Activated CD8-positive, alpha-beta T cell treated with anti-CD3 and anti-CD28 coated beads for 36 hours (primary cell): ENCODE measurements around the gene DNMBP. TPM values are rescaled to one million over a fixed set of nuclear protein-coding genes. Genes with fewer than 3 reads are reported as not detected.

Experiments used
- ATAC-seq: fragments of 200-7000 bp; cut with Tn5 transposase; one replicate; pipeline ENCODE4 v1.10.0; 2021; ENCODE audit warnings: mild to moderate bottlenecking, moderate library complexity
- CTCF ChIA-PET: fragments of 350-600 bp; sonication (Branson Sonifier 250); formaldehyde crosslinking; loops from one replicate; lab custom pipeline; 2021; ENCODE audit warnings: antibody characterized with exemption; lab: Charles Lee
- POLR2A ChIA-PET: fragments of 350-600 bp; sonication (Branson Sonifier 250); formaldehyde crosslinking; loops from one replicate; lab custom pipeline; 2021; ENCODE audit warnings: antibody characterized with exemption; lab: Charles Lee
- DNase-seq: peaks from one replicate; pipeline ENCODE4 v3.0.0-alpha.2; 2020
- H3K27ac Mint-ChIP-seq: one replicate; pipeline ENCODE4 v1.8.0; 2021; ENCODE audit warnings: mild to moderate bottlenecking, mixed read lengths
- H3K27me3 Mint-ChIP-seq: one replicate; pipeline ENCODE4 v1.8.0; 2021; ENCODE audit warnings: mixed read lengths
- H3K36me3 Mint-ChIP-seq: one replicate; pipeline ENCODE4 v1.8.0; 2021; ENCODE audit warnings: low read depth, mixed read lengths
- H3K4me1 Mint-ChIP-seq: one replicate; pipeline ENCODE4 v1.8.0; 2021; ENCODE audit warnings: low read depth, mixed read lengths
- H3K4me3 Mint-ChIP-seq: one replicate; pipeline ENCODE4 v1.8.0; 2021; ENCODE audit warnings: mild to moderate bottlenecking, moderate library complexity, mixed read lengths
- H3K9me3 Mint-ChIP-seq: one replicate; pipeline ENCODE4 v1.8.0; 2021; ENCODE audit warnings: mixed read lengths
- CTCF ChIP-seq: fragments of 200-600 bp; IDR thresholded peaks from one replicate; pipeline ENCODE4 v1.8.0; 2022; ENCODE audit warnings: antibody characterized with exemption, mild to moderate bottlenecking
- intact Hi-C: fragments of 100-400 bp; cut with micrococcal nuclease; formaldehyde crosslinking; loops from one replicate; pipeline ENCODE4 v1.10.0; 2022
- total RNA-seq, 2 experiments: library from RNA; stranded (reverse); gene quantifications; one replicate each; pipeline ENCODE4 v1.2.3, GENCODE V29; 2021

The DNMBP gene
- total RNA-seq, 2 experiments from 2014 or later, result 2.6 to 2.9 TPM

- CTCF ChIA-PET, result interaction anchor here (4.0 kb wide), 1 partner anchor 12 kb away, joined by 23 read pairs; no protein-coding TSS in a partner anchor
- peak; percentile 49 for ATAC-seq
Observed at GRCh38 chr10:99834410-99834809, 175.3 kb downstream of the DNMBP start.

GRCh38 chr10:99832439-99832838 is 177.3 kb downstream of the DNMBP start:
- no peak overlapping the region for H3K4me3 Mint-ChIP-seq
- intact Hi-C loops, result no loop called here
- POLR2A ChIA-PET, result no interaction called here
- DNase-seq (no peak), ATAC-seq (no peak)
- TF ChIP-seq CTCF, result no peak
- no peaks in the 10 kb centered on the region for H3K9me3 Mint-ChIP-seq
- H3K27ac Mint-ChIP-seq, result no peak overlapping the region
- H3K36me3 Mint-ChIP-seq, result peaks cover 3% of the 10 kb centered on the region
- no peaks in the 10 kb centered on the region for H3K27me3 Mint-ChIP-seq
- CTCF ChIA-PET, result no interaction called here
- H3K4me1 Mint-ChIP-seq, result peaks cover 5% of the 10 kb centered on the region

More at GRCh38 chr10:99834410-99834809, 175.3 kb downstream of the DNMBP start:
- Mint-ChIP-seq H3K27me3 (no peaks in the 10 kb centered on the region), H3K9me3 (no peaks in the 10 kb centered on the region), H3K36me3 (peaks cover 2% of the 10 kb centered on the region), H3K27ac (no peak overlapping the region), H3K4me3 (no peak overlapping the region), H3K4me1 (no peaks in the 10 kb centered on the region)
- POLR2A ChIA-PET, result no interaction called here
- DNase-seq, result peak; percentile 12
- intact Hi-C loops, result no loop called here
- TF ChIP-seq CTCF, result no peak

DNA sequence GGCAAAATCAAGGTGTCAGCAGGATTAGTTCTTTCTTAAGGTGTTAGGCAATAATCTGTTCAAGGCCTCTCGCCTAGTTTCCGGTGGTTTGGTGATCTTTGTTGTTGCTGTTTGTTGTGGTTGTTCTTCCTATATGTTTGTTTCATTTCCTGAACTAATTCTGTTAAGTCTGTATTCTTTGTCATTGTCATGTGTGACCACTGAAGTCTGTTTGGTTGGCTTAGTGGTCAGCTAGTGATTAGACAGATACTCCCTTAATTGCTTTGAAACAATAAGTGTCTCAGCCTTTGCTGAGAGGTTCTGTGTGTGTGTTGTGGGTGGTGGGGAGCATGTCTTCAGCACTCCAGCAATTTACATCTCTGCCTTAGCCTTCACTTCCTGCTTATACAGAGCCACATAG is 181.3 kb downstream of the DNMBP start:
- DNase-seq (peak; percentile 20), ATAC-seq (peak; percentile 20)
- H3K27me3 Mint-ChIP-seq, result no peaks in the 10 kb centered on the region
- H3K36me3 Mint-ChIP-seq, result peaks cover 3% of the 10 kb centered on the region
- intact Hi-C loops, result no loop called here
- H3K4me1 Mint-ChIP-seq, result peaks cover 5% of the 10 kb centered on the region
- CTCF ChIA-PET, result interaction anchor here (3.3 to 3.4 kb wide), 2 partner anchors 17 to 217 kb away, joined by 14 to 15 read pairs; no protein-coding TSS in a partner anchor
- no peak overlapping the region for H3K27ac Mint-ChIP-seq
- H3K4me3 Mint-ChIP-seq, result no peak overlapping the region
- no peak for TF ChIP-seq CTCF
- H3K9me3 Mint-ChIP-seq, result no peaks in the 10 kb centered on the region
- POLR2A ChIA-PET, result no interaction called here

DNA sequence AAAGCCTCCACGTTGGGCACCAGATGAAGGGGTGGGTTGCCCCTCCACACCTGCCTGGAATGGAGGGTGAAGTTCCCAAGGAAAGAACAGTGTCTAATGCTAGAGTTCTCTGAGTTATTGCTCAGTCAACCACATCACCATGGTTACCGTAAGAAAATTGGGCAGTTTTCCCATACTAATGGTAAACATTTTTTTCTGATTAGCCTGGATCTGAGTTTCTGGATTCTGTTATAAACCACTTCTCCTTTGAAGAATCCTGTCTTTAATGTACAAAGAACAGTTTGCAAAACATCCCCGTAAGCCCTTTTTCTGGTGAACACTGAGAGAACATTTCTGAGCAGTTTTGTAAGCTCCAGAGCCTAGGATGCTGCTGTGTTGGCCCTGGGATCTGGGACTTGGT is 181.8 kb downstream of the DNMBP start:
- TF ChIP-seq CTCF, result no peak
- ChIA-PET CTCF (interaction anchor here (3.3 to 3.4 kb wide), 2 partner anchors 18 to 218 kb away, joined by 14 to 15 read pairs; no protein-coding TSS in a partner anchor), POLR2A (no interaction called here)
- DNase-seq (no peak), ATAC-seq (no peak)
- Mint-ChIP-seq H3K4me3 (no peak overlapping the region), H3K27me3 (no peaks in the 10 kb centered on the region), H3K4me1 (peaks cover 5% of the 10 kb centered on the region), H3K9me3 (no peaks in the 10 kb centered on the region), H3K36me3 (peaks cover 3% of the 10 kb centered on the region), H3K27ac (no peak overlapping the region)
- intact Hi-C loops, result no loop called here

Other genes with a start within 250 kb of the DNMBP start
- 1 to 10 TPM in 1 of 2 experiments, under 1 TPM in 1; 0.87 to 1.0 TPM for gene ABCC2, start 227.3 kb downstream of the DNMBP start, total RNA-seq
- gene CPN1, start 71.9 kb upstream of the DNMBP start, total RNA-seq, result not detected
- 10 to 100 TPM; 16.6 to 17.0 TPM for gene ERLIN1, start 176.1 kb upstream of the DNMBP start, total RNA-seq
- 10 to 100 TPM; 24.7 to 26.1 TPM for gene CHUK, start 219.6 kb upstream of the DNMBP start, total RNA-seq